ENCODE measurements around the gene ATXN7L1.
"Not testable (repeated sequence)": the region's sequence is repeated elsewhere in the genome, so short reads cannot be mapped to it uniquely, and the experiment has no call there.

ATXN7L1 gene

GRCh38 chr7:105697169-105697568 is 179.2 kb downstream of the ATXN7L1 start:
- not testable (repeated sequence) for DNase-seq

- no peak for DNase-seq
Measured at GRCh38 chr7:105693576-105693975, 182.8 kb downstream of the ATXN7L1 start.

GRCh38 chr7:105691680-105692564 is 184.5 kb downstream of the ATXN7L1 start:
- DNase-seq, result peak; percentile 44

- DNase-seq, result peak; percentile 39
Measured at GRCh38 chr7:105691082-105691679, 185.2 kb downstream of the ATXN7L1 start.

GRCh38 chr7:105690325-105690945 is 186.0 kb downstream of the ATXN7L1 start:
- no peak for DNase-seq

- no peak for DNase-seq
Measured at GRCh38 chr7:105689067-105689819, 187.2 kb downstream of the ATXN7L1 start.

- DNase-seq, result no peak
Measured at GRCh38 chr7:105688617-105689016, 187.8 kb downstream of the ATXN7L1 start.

GRCh38 chr7:105685161-105685560 is 191.2 kb downstream of the ATXN7L1 start:
- DNase-seq, result no peak

- no peak for DNase-seq
Measured at GRCh38 chr7:105682341-105683060, 193.9 kb downstream of the ATXN7L1 start.

- DNase-seq, result no peak
Measured at GRCh38 chr7:105680505-105681187, 195.8 kb downstream of the ATXN7L1 start.

- peak; percentile 29 for DNase-seq
Measured at GRCh38 chr7:105678811-105679495, 197.4 kb downstream of the ATXN7L1 start.

GRCh38 chr7:105677817-105678573 is 198.4 kb downstream of the ATXN7L1 start:
- DNase-seq, result peak; percentile 41

GRCh38 chr7:105677410-105677730 is 199.0 kb downstream of the ATXN7L1 start:
- no peak for DNase-seq

GRCh38 chr7:105675934-105676371 is 200.4 kb downstream of the ATXN7L1 start:
- peak; percentile 48 for DNase-seq

GRCh38 chr7:105674200-105674920 is 202.0 kb downstream of the ATXN7L1 start:
- no peak for DNase-seq

GRCh38 chr7:105673367-105674084 is 202.9 kb downstream of the ATXN7L1 start:
- no peak for DNase-seq

GRCh38 chr7:105672801-105673200 is 203.6 kb downstream of the ATXN7L1 start:
- no peak for DNase-seq

- no peak for DNase-seq
Measured at GRCh38 chr7:105666324-105666723, 210.1 kb downstream of the ATXN7L1 start.

GRCh38 chr7:105665684-105666083 is 210.7 kb downstream of the ATXN7L1 start:
- DNase-seq, result no peak

All from activated naive CD4-positive, alpha-beta T cell treated with anti-CD3 and anti-CD28 coated beads, Interleukin-2, amount 50 U/mL, for 16 hours (primary cell).